Measurements from ENCODE around the gene ZNF526. TPM values are rescaled to one million over a fixed set of nuclear protein-coding genes. Genes with fewer than 3 reads are reported as not detected.

The ZNF526 gene
- total and polyA plus RNA-seq, 9 of the 15 experiments (the other 6 are each of a cell fraction or from before 2014, with no cell fraction given), result 1.3 to 17.9 (median 6.2) TPM

- no peak for TF ChIP-seq E2F1 (CRISPR knock-in tag; IDR thresholded peaks at IDR 0.05)
- no peak for TF ChIP-seq ZNF318 (IDR thresholded peaks at IDR 0.05; ENCODE audit: borderline replicate concordance in 1 of 2, low read depth in 1 of 2)
- TF ChIP-seq, protein P1, sequence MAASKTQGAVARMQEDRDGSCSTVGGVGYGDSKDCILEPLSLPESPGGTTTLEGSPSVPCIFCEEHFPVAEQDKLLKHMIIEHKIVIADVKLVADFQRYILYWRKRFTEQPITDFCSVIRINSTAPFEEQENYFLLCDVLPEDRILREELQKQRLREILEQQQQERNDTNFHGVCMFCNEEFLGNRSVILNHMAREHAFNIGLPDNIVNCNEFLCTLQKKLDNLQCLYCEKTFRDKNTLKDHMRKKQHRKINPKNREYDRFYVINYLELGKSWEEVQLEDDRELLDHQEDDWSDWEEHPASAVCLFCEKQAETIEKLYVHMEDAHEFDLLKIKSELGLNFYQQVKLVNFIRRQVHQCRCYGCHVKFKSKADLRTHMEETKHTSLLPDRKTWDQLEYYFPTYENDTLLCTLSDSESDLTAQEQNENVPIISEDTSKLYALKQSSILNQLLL (CRISPR knock-in tag; IDR thresholded peaks at IDR 0.05; ENCODE audit: borderline replicate concordance), result no peak
- TF ChIP-seq, protein P2, sequence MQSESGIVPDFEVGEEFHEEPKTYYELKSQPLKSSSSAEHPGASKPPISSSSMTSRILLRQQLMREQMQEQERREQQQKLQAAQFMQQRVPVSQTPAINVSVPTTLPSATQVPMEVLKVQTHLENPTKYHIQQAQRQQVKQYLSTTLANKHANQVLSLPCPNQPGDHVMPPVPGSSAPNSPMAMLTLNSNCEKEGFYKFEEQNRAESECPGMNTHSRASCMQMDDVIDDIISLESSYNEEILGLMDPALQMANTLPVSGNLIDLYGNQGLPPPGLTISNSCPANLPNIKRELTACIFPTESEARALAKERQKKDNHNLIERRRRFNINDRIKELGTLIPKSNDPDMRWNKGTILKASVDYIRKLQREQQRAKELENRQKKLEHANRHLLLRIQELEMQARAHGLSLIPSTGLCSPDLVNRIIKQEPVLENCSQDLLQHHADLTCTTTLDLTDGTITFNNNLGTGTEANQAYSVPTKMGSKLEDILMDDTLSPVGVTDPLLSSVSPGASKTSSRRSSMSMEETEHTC (IDR thresholded peaks at IDR 0.05), result no peak
- TF ChIP-seq, protein P3, sequence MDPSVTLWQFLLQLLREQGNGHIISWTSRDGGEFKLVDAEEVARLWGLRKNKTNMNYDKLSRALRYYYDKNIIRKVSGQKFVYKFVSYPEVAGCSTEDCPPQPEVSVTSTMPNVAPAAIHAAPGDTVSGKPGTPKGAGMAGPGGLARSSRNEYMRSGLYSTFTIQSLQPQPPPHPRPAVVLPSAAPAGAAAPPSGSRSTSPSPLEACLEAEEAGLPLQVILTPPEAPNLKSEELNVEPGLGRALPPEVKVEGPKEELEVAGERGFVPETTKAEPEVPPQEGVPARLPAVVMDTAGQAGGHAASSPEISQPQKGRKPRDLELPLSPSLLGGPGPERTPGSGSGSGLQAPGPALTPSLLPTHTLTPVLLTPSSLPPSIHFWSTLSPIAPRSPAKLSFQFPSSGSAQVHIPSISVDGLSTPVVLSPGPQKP (CRISPR knock-in tag; IDR thresholded peaks at IDR 0.05), result no peak
- TF ChIP-seq, protein P4, sequence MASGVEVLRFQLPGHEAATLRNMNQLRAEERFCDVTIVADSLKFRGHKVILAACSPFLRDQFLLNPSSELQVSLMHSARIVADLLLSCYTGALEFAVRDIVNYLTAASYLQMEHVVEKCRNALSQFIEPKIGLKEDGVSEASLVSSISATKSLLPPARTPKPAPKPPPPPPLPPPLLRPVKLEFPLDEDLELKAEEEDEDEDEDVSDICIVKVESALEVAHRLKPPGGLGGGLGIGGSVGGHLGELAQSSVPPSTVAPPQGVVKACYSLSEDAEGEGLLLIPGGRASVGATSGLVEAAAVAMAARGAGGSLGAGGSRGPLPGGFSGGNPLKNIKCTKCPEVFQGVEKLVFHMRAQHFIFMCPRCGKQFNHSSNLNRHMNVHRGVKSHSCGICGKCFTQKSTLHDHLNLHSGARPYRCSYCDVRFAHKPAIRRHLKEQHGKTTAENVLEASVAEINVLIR (CRISPR knock-in tag; IDR thresholded peaks at IDR 0.05), result no peak
- TF ChIP-seq ZBTB7A (IDR thresholded peaks at IDR 0.05; ENCODE audit: borderline replicate concordance, control insufficient read depth, low read depth, low read length), result no peak; the same call in 1 of the 2 replicates
- TF ChIP-seq NUFIP1 (IDR thresholded peaks at IDR 0.05; ENCODE audit: partially characterized antibody), result no peak
- TF ChIP-seq SIN3B (IDR thresholded peaks at IDR 0.05; ENCODE audit: low read depth), result no peak
- TF ChIP-seq MTF1 (CRISPR knock-in tag; IDR thresholded peaks at IDR 0.05; ENCODE audit: borderline replicate concordance), result no peak
These were observed 48.8 kb downstream of the ZNF526 start, which contains the start of gene CIC (continued) for GRCh38 chr19:42268704-42269477.

Measured in K562 (cell line).